Liver (tissue), 2 donors: Measurements from ENCODE around the gene KIF14.
"Not testable (repeated sequence)": the region's sequence is repeated elsewhere in the genome, so short reads cannot be mapped to it uniquely, and the experiment has no call there.

ENCODE experiments used
- FOXA1 ChIP-seq: IDR thresholded peaks from 2 replicates; pipeline ENCODE4 v1.6.1; 2016; ENCODE audit warnings: antibody characterized with exemption
- TF ChIP-seq, protein P1 (sequence below): IDR thresholded peaks from 2 replicates; pipeline ENCODE4 v1.6.1; 2016; ENCODE audit warnings: antibody characterized with exemption
- donor health status: healthy.

DNA sequence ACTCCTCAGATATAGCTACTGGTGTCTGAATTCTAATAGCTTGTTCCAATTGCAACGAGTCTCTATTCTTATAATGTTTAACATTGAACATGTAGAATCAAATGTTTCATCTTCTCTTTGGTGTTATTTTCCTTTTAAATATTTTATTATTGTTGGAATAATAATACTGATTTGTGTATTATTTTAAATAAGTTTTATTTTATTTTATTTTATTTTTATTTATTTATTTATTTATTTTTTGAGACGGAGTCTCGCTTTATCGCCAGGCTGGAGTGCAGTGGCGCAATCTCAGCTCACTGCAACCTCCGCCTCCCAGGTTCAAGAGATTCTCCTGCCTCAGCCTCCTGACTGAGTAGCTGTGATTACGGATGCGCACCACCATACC is 10.0 kb upstream of the KIF14 start:
- not testable (repeated sequence) for TF ChIP-seq FOXA1
- TF ChIP-seq, protein P1, sequence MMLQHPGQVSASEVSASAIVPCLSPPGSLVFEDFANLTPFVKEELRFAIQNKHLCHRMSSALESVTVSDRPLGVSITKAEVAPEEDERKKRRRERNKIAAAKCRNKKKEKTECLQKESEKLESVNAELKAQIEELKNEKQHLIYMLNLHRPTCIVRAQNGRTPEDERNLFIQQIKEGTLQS, result not testable (repeated sequence)
